Activated naive CD8-positive, alpha-beta T cell treated with anti-CD3 and anti-CD28 coated beads, Interleukin-2, amount 10 ng/mL, durations not matched to agents 7 days and 5 days (primary cell): ENCODE measurements around the gene ZNF285. TPM values are rescaled to one million over a fixed set of nuclear protein-coding genes. Genes with fewer than 3 reads are reported as not detected.
"Not testable (repeated sequence)": the region's sequence is repeated elsewhere in the genome, so short reads cannot be mapped to it uniquely, and the experiment has no call there.

ENCODE experiments used
- ATAC-seq: fragments of 150-1000 bp; cut with Tn5 transposase; one replicate; pipeline ENCODE4 v1.10.0; 2021; ENCODE audit warnings: low read depth, moderate library complexity
- POLR2A ChIA-PET: fragments of 350-600 bp; sonication (Branson Sonifier 250); formaldehyde crosslinking; loops from one replicate; lab custom pipeline; 2021; ENCODE audit warnings: antibody characterized with exemption; lab: Charles Lee
- DNase-seq: peaks from one replicate; pipeline ENCODE4 v3.0.0; 2021
- H3K27ac Mint-ChIP-seq: one replicate; pipeline ENCODE4 v1.8.0; 2022; ENCODE audit warnings: mild to moderate bottlenecking, mixed read lengths
- H3K27me3 Mint-ChIP-seq: one replicate; pipeline ENCODE4 v1.8.0; 2022; ENCODE audit warnings: mild to moderate bottlenecking, moderate library complexity, mixed read lengths
- H3K36me3 Mint-ChIP-seq: one replicate; pipeline ENCODE4 v1.8.0; 2021; ENCODE audit warnings: mild to moderate bottlenecking, mixed read lengths
- H3K4me1 Mint-ChIP-seq: one replicate; pipeline ENCODE4 v1.8.0; 2021; ENCODE audit warnings: mixed read lengths
- H3K4me3 Mint-ChIP-seq: one replicate; pipeline ENCODE4 v1.8.0; 2022; ENCODE audit warnings: mild to moderate bottlenecking, moderate library complexity, mixed read lengths
- H3K9me3 Mint-ChIP-seq: one replicate; pipeline ENCODE4 v1.8.0; 2021; ENCODE audit warnings: mixed read lengths
- total RNA-seq, 2 experiments: library from RNA; stranded (reverse); gene quantifications; one replicate each; pipeline ENCODE4 v1.2.3, GENCODE V29; 2021

The ZNF285 gene
- total RNA-seq: 1 to 10 TPM; 3.3 to 3.9 TPM

GRCh38 chr19:44401139-44402115 is at the start of gene ZNF285:
Gene ZNF285 (minus strand): TSS chr19:44401608. CDS start chr19:44397213, 4,395 bp downstream.
- H3K4me1 Mint-ChIP-seq: peaks cover 4% of the 10 kb centered on the region
- POLR2A ChIA-PET: no interaction called here
- ATAC-seq: peak; percentile 100
- H3K27me3 Mint-ChIP-seq: peaks cover 4% of the 10 kb centered on the region
- H3K36me3 Mint-ChIP-seq: peaks cover 19% of the 10 kb centered on the region
- H3K4me3 Mint-ChIP-seq: peak within 1 kb of the TSS; percentile 87
- peaks cover 21% of the 10 kb centered on the region for H3K9me3 Mint-ChIP-seq
- H3K27ac Mint-ChIP-seq: peak within 1 kb of the TSS; percentile 71
- peak; percentile 89 for DNase-seq

- H3K27me3 Mint-ChIP-seq: no peaks in the 10 kb centered on the region
- DNase-seq (peak; percentile 84), ATAC-seq (peak; percentile 99)
- H3K4me3 Mint-ChIP-seq: peak within 1 kb of the TSS; percentile 96
- peak within 1 kb of the TSS; percentile 94 for H3K27ac Mint-ChIP-seq
- POLR2A ChIA-PET: no interaction called here
- H3K9me3 Mint-ChIP-seq: peaks cover 39% of the 10 kb centered on the region
- H3K4me1 Mint-ChIP-seq: peaks cover 9% of the 10 kb centered on the region
- H3K36me3 Mint-ChIP-seq: peaks cover 38% of the 10 kb centered on the region
These were observed 46.7 kb upstream of the ZNF285 start, which contains the start of gene ZNF229 for GRCh38 chr19:44447916-44448674. Gene ZNF229 (minus strand): TSS chr19:44448472. CDS start chr19:44442847, 5,625 bp downstream.

- ATAC-seq (no peak), DNase-seq (no peak)
- Mint-ChIP-seq H3K4me3 (no peak overlapping the region), H3K27ac (no peak overlapping the region), H3K9me3 (peaks cover 33% of the 10 kb centered on the region), H3K27me3 (no peaks in the 10 kb centered on the region), H3K4me1 (peaks cover 1% of the 10 kb centered on the region), H3K36me3 (peaks cover 39% of the 10 kb centered on the region)
- POLR2A ChIA-PET: no interaction called here
These were observed 37.0 kb upstream of the ZNF285 start for GRCh38 chr19:44438441-44438840.

DNA sequence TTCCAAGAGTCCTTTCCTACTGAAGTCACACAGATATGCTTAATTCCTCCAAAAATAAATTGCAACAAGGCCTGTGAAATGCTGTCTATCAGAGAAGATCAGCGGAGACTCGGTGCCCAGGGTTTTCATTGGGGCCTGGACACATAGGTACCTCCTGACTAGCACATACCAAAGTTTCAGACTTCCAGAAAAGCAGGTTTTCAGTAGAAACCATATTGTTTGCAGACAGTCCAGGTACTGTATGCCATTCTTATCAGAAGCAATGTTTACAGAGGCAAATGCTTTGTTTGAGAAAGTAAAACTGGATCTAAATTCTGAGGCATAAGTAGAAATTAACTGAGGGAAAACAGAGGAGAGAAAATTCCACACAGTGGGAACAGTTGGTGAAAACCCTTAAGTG is 34.0 kb upstream of the ZNF285 start:
- Mint-ChIP-seq H3K9me3 (peaks cover 32% of the 10 kb centered on the region), H3K36me3 (peaks cover 43% of the 10 kb centered on the region)

DNA sequence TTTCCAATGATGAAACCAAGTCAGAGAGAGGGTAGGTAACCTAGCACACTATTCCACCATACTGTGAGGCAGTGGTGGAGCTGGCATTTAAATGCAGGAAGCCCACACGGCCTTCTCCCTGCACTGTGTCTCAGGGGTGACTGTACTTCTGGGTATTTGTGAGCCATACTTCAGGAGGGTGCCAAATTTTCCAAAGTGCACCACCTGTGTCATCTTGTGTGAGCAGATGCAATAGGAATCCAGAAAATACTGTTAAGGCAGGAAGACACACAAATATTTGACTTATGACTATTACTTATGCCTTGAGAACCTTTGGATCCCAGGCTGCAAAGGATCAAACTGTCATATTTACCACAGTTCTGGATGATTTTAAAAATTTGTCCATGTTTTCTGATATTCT is 29.5 kb upstream of the ZNF285 start:
- POLR2A ChIA-PET: no interaction called here

More for the DNA sequence above, 34.0 kb upstream of the ZNF285 start:
- Mint-ChIP-seq H3K4me1 (peaks cover 1% of the 10 kb centered on the region), H3K27me3 (no peaks in the 10 kb centered on the region), H3K27ac (no peak overlapping the region), H3K4me3 (no peak overlapping the region)
- ATAC-seq: no peak
- DNase-seq: no peak
- POLR2A ChIA-PET: no interaction called here

GRCh38 chr19:44415553-44415952 is 14.1 kb upstream of the ZNF285 start:
- ATAC-seq, DNase-seq, H3K27ac Mint-ChIP-seq, POLR2A ChIA-PET, H3K27me3 Mint-ChIP-seq, H3K4me1 Mint-ChIP-seq, H3K36me3 Mint-ChIP-seq, H3K4me3 Mint-ChIP-seq: not testable (repeated sequence)
- H3K9me3 Mint-ChIP-seq: peaks cover 25% of the 10 kb centered on the region

More for the DNA sequence above, 29.5 kb upstream of the ZNF285 start:
- Mint-ChIP-seq H3K4me3 (no peak overlapping the region), H3K4me1 (no peaks in the 10 kb centered on the region), H3K36me3 (peaks cover 42% of the 10 kb centered on the region), H3K9me3 (peaks cover 38% of the 10 kb centered on the region), H3K27me3 (no peaks in the 10 kb centered on the region), H3K27ac (no peak overlapping the region)
- ATAC-seq: no peak
- DNase-seq: no peak

DNA sequence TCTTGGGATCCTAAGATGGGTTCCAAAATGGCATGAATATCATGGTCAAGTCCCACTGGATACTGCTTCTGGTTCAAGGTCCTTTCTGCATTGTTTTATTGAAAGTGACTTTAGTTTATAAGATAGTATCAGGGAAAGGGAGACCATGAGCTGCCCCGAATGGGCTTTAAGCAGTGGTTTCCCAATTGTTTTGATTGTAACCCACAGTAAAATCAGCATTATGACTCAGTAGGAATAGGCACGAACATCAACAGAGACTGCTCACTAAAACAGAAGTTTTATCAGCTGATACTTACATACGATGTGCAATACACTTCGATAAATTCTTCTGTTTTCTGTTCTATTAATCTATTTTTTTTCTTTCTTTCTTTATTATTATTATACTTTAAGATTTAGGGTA is 12.1 kb downstream of the ZNF285 start:
- POLR2A ChIA-PET, DNase-seq, H3K27me3 Mint-ChIP-seq, H3K4me1 Mint-ChIP-seq, H3K27ac Mint-ChIP-seq, H3K4me3 Mint-ChIP-seq, ATAC-seq: not testable (repeated sequence)
- Mint-ChIP-seq H3K36me3 (peaks cover 47% of the 10 kb centered on the region), H3K9me3 (peaks cover 40% of the 10 kb centered on the region)

GRCh38 chr19:44374789-44375188 is 26.6 kb downstream of the ZNF285 start:
- POLR2A ChIA-PET: no interaction called here
- H3K27ac Mint-ChIP-seq: no peak overlapping the region
- no peak for DNase-seq
- H3K27me3 Mint-ChIP-seq: no peaks in the 10 kb centered on the region
- no peaks in the 10 kb centered on the region for H3K36me3 Mint-ChIP-seq
- no peaks in the 10 kb centered on the region for H3K4me1 Mint-ChIP-seq
- no peak for ATAC-seq
- no peak overlapping the region for H3K4me3 Mint-ChIP-seq
- H3K9me3 Mint-ChIP-seq: peaks cover 16% of the 10 kb centered on the region

- Mint-ChIP-seq H3K27ac (no peak overlapping the region), H3K27me3 (no peaks in the 10 kb centered on the region), H3K4me3 (no peak overlapping the region), H3K4me1 (no peaks in the 10 kb centered on the region), H3K9me3 (peaks cover 17% of the 10 kb centered on the region), H3K36me3 (no peaks in the 10 kb centered on the region)
- ATAC-seq (no peak), DNase-seq (no peak)
- POLR2A ChIA-PET: no interaction called here
These were observed 29.5 kb downstream of the ZNF285 start for GRCh38 chr19:44371815-44372480.

GRCh38 chr19:44367024-44367423 is 34.4 kb downstream of the ZNF285 start:
- Mint-ChIP-seq H3K4me1 (no peaks in the 10 kb centered on the region), H3K27ac (no peak overlapping the region), H3K4me3 (no peak overlapping the region), H3K36me3 (no peaks in the 10 kb centered on the region), H3K9me3 (peaks cover 20% of the 10 kb centered on the region), H3K27me3 (no peaks in the 10 kb centered on the region)
- ATAC-seq (no peak), DNase-seq (no peak)
- POLR2A ChIA-PET: no interaction called here

DNA sequence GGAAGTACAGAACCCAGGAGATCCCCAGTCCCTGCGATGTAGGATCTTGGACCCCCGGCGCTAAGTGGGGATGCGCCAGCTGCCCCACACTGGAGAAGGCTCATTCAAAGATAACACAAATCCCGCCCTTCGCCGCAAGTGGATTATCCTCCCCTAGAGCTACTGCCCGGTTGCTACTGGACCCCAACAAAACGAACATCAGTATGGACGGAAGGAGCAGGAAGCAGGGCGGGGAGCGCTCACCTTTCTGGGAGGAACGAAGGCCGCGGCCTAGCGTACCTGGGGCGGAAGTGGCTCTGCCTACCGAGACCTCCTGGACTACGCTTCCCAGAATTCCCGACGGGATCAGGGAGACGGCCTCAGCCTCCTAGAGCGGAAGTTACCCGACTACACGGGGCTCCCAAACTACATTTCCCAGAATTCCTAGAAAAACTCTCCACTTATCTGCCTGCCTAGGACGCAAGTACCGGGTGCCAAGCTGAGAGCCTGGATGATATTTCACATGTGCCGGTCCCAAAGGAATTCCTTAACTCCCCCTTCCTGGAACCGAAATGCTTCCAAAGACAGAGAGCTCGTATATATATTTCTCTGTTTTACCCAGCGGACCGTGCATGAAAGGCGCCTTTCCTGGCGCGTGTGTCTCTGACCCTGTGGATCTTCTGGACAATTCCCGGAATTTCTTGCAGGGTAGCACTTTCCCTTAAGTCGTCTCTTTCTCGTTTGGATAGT is 44.9 kb downstream of the ZNF285 start, which contains the start of gene ZNF112:
Gene ZNF112 (minus strand): TSS at position 298 of the 729 bp plus-strand sequence. CDS start 16,141 bp downstream, outside the sequence.
- H3K4me1 Mint-ChIP-seq: peaks cover 5% of the 10 kb centered on the region
- peak within 1 kb of the TSS; percentile 63 for H3K4me3 Mint-ChIP-seq
- POLR2A ChIA-PET: no interaction called here
- no peak within 1 kb of the TSS for H3K27ac Mint-ChIP-seq
- H3K27me3 Mint-ChIP-seq: peaks cover 3% of the 10 kb centered on the region
- H3K9me3 Mint-ChIP-seq: peaks cover 22% of the 10 kb centered on the region
- DNase-seq (no peak), ATAC-seq (no peak)
- peaks cover 5% of the 10 kb centered on the region for H3K36me3 Mint-ChIP-seq

DNA sequence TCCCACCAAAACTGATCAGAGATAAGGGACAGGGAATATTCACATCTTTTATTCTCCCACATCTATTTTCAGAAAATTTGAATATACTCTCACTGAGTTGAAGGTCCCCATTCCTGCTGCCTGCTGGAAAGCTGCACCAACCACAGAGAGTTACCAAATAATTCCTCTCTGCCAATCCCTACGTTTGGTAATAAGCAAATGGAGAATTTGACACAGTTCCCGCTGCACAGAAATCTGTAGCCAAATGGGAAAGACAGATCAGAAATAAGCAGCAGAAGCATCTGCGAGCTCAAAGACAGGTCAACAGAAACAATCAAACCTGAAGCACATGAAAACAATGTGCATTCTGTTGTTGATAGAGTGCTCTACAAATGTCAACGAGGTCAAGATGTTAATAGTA is 54.9 kb downstream of the ZNF285 start:
- H3K4me3 Mint-ChIP-seq: no peak overlapping the region
- no peaks in the 10 kb centered on the region for H3K4me1 Mint-ChIP-seq
- DNase-seq: no peak
- H3K36me3 Mint-ChIP-seq: no peaks in the 10 kb centered on the region
- H3K27ac Mint-ChIP-seq: no peak overlapping the region
- no peak for ATAC-seq
- no peaks in the 10 kb centered on the region for H3K27me3 Mint-ChIP-seq
- POLR2A ChIA-PET: no interaction called here
- peaks cover 5% of the 10 kb centered on the region for H3K9me3 Mint-ChIP-seq
